GM21786 (cell line): ENCODE data around the gene FZD7.

ENCODE experiments used
- ATAC-seq: cut with Tn5 transposase; IDR thresholded peaks from one replicate; pipeline ENCODE4 v1.9.1; 2021; ENCODE audit not compliant: unreplicated experiment

Gene FZD7

GRCh38 chr2:202036601-202037037 lies 3.0 kb downstream of the FZD7 start:
- no peak for ATAC-seq

- no peak for ATAC-seq
Measured at GRCh38 chr2:202037086-202037485, 3.4 kb downstream of the FZD7 start.

- no peak for ATAC-seq
Measured at GRCh38 chr2:202038471-202039277, 5.0 kb downstream of the FZD7 start.

- no peak for ATAC-seq
Measured at GRCh38 chr2:202039278-202040078, 5.8 kb downstream of the FZD7 start.

- no peak for ATAC-seq
Measured at GRCh38 chr2:202040079-202040844, 6.6 kb downstream of the FZD7 start.

- no peak for ATAC-seq
Measured at GRCh38 chr2:202042444-202042843, 8.8 kb downstream of the FZD7 start.

- ATAC-seq = no peak
Measured at GRCh38 chr2:202043475-202043874, 9.8 kb downstream of the FZD7 start.

- ATAC-seq = no peak
Measured at GRCh38 chr2:202044777-202045176, 11.1 kb downstream of the FZD7 start.

- ATAC-seq = no peak
Measured at GRCh38 chr2:202046572-202046971, 12.9 kb downstream of the FZD7 start.

- no peak for ATAC-seq
Measured at GRCh38 chr2:202049092-202049728, 15.6 kb downstream of the FZD7 start.

- ATAC-seq = no peak
Measured at GRCh38 chr2:202049840-202050239, 16.2 kb downstream of the FZD7 start.

GRCh38 chr2:202050652-202051051 lies 17.0 kb downstream of the FZD7 start:
- no peak for ATAC-seq

- ATAC-seq = no peak
Measured at GRCh38 chr2:202051499-202052161, 18.0 kb downstream of the FZD7 start.

GRCh38 chr2:202052235-202052634 lies 18.6 kb downstream of the FZD7 start:
- ATAC-seq = no peak

- ATAC-seq = no peak
Measured at GRCh38 chr2:202054679-202055078, 21.0 kb downstream of the FZD7 start.

GRCh38 chr2:202056611-202057010 lies 23.0 kb downstream of the FZD7 start:
- ATAC-seq = no peak

GRCh38 chr2:202060218-202060617 lies 26.6 kb downstream of the FZD7 start:
- ATAC-seq = no peak

GRCh38 chr2:202061695-202062094 lies 28.0 kb downstream of the FZD7 start:
- ATAC-seq = no peak

- no peak for ATAC-seq
Measured at GRCh38 chr2:202064171-202064880, 30.7 kb downstream of the FZD7 start.

GRCh38 chr2:202064881-202065230 lies 31.2 kb downstream of the FZD7 start:
- no peak for ATAC-seq
